GM12892 (cell line): ENCODE measurements around the gene COLQ.

Experiments
- DNase-seq: peaks from one replicate; pipeline ENCODE4 v3.0.0; 2011; ENCODE audit not compliant: insufficient read length
- FAIRE-seq: peaks from 2 replicates; lab custom pipeline; 2011; peaks lifted over from hg19 to GRCh38; lab: Jason Lieb, UNC
- POLR2A ChIP-seq: IDR thresholded peaks from 2 replicates; pipeline ENCODE4 v1.6.1; 2011; ENCODE audit warnings: low read depth, low read length, control low read depth
- POLR2AphosphoS5 ChIP-seq: IDR thresholded peaks from 2 replicates; pipeline ENCODE4 v1.6.1; 2011; ENCODE audit warnings: low read depth, low read length, control low read depth
- TAF1 ChIP-seq: IDR thresholded peaks from 2 replicates; pipeline ENCODE4 v1.6.1; 2011; ENCODE audit warnings: low read depth, mild to moderate bottlenecking, control low read depth, low read length, borderline replicate concordance

COLQ gene

GRCh38 chr3:15479400-15480224 lies 41.9 kb downstream of the COLQ start:
- DNase-seq, result no peak
- TF ChIP-seq POLR2AphosphoS5 (no peak), POLR2A (no peak), TAF1 (no peak)
- FAIRE-seq, result no peak

- FAIRE-seq, result no peak
- no peak for DNase-seq
- TF ChIP-seq TAF1 (no peak), POLR2A (no peak), POLR2AphosphoS5 (no peak)
Observed at GRCh38 chr3:15478640-15478979, 42.9 kb downstream of the COLQ start.

GRCh38 chr3:15477951-15478639 lies 43.4 kb downstream of the COLQ start:
- DNase-seq (no peak), FAIRE-seq (no peak)
- TF ChIP-seq POLR2AphosphoS5 (no peak), POLR2A (no peak), TAF1 (no peak)

GRCh38 chr3:15476378-15476777 lies 45.1 kb downstream of the COLQ start:
- no peak for DNase-seq
- no peak for FAIRE-seq
- TF ChIP-seq TAF1, result no peak
- no peak for TF ChIP-seq POLR2A
- TF ChIP-seq POLR2AphosphoS5, result no peak

GRCh38 chr3:15475161-15475560 lies 46.3 kb downstream of the COLQ start:
- DNase-seq, result no peak
- FAIRE-seq, result no peak
- no peak for TF ChIP-seq TAF1
- TF ChIP-seq POLR2AphosphoS5, result no peak
- TF ChIP-seq POLR2A, result no peak

GRCh38 chr3:15471861-15472260 lies 49.6 kb downstream of the COLQ start:
- no peak for TF ChIP-seq POLR2AphosphoS5
- TF ChIP-seq POLR2A, result no peak
- TF ChIP-seq TAF1, result no peak
- FAIRE-seq (no peak), DNase-seq (no peak)

GRCh38 chr3:15470849-15471248 lies 50.7 kb downstream of the COLQ start:
- no peak for DNase-seq
- TF ChIP-seq TAF1 (no peak), POLR2A (no peak), POLR2AphosphoS5 (no peak)
- no peak for FAIRE-seq

- no peak for FAIRE-seq
- TF ChIP-seq TAF1, result no peak
- no peak for TF ChIP-seq POLR2AphosphoS5
- TF ChIP-seq POLR2A, result no peak
- DNase-seq, result no peak
Observed at GRCh38 chr3:15470261-15470660, 51.2 kb downstream of the COLQ start.

GRCh38 chr3:15467227-15468181 lies 54.0 kb downstream of the COLQ start:
- FAIRE-seq (no peak), DNase-seq (no peak)
- no peak for TF ChIP-seq POLR2AphosphoS5
- no peak for TF ChIP-seq TAF1
- TF ChIP-seq POLR2A, result no peak

GRCh38 chr3:15465876-15466585 lies 55.5 kb downstream of the COLQ start:
- DNase-seq (no peak), FAIRE-seq (no peak)
- TF ChIP-seq POLR2AphosphoS5 (no peak), TAF1 (no peak), POLR2A (no peak)

- no peak for TF ChIP-seq TAF1
- TF ChIP-seq POLR2A, result no peak
- TF ChIP-seq POLR2AphosphoS5, result no peak
- DNase-seq (no peak), FAIRE-seq (no peak)
Observed at GRCh38 chr3:15462451-15462850, 59.1 kb downstream of the COLQ start.

GRCh38 chr3:15460891-15461531 lies 60.5 kb downstream of the COLQ start:
- DNase-seq, result no peak
- no peak for FAIRE-seq

More at GRCh38 chr3:15460891-15461531, 60.5 kb downstream of the COLQ start:
- TF ChIP-seq TAF1 (no peak), POLR2AphosphoS5 (no peak), POLR2A (no peak)
